ENCODE measurements around the gene FAM107B. TPM values are rescaled to one million over a fixed set of nuclear protein-coding genes. Genes with fewer than 3 reads are reported as not detected.

FAM107B gene
- total RNA-seq, 1 experiment from 2014 or later: 24.5 TPM

GRCh38 chr10:14569274-14570060 lies 205.2 kb downstream of the FAM107B start:
- Mint-ChIP-seq H3K4me1 (peaks cover 9 to 13% of the 10 kb centered on the region in 2 experiments), H3K27me3 (ENCODE audit: low read depth) (no peaks in the 10 kb centered on the region), H3K27ac (peak overlapping the region in 1 of 3 experiments; percentile 23; a peak in 1 of 7 replicates), H3K36me3 (ENCODE audit: insufficient read depth in 1 of 3, low read depth in 3 of 3) (peaks cover 21 to 31% (median 23%) of the 10 kb centered on the region in 3 experiments), H3K9me3 (peaks cover 11 to 16% of the 10 kb centered on the region in 2 experiments), H3K4me3 (no peak overlapping the region)
- Histone ChIP-seq H2AFZ (ENCODE audit: low read length) (no peak overlapping the region), H3K4ac (ENCODE audit: low read depth, low read length) (no peak overlapping the region), H4K20me1 (ENCODE audit: control insufficient read depth, insufficient read depth, insufficient read length) (no peaks in the 10 kb centered on the region), H4K91ac (ENCODE audit: insufficient read length, low read depth, low read length) (no peak overlapping the region), H3K79me1 (ENCODE audit: insufficient read depth, low read depth, low read length, poor library complexity, severe bottlenecking) (no peaks in the 10 kb centered on the region), H3K56ac (ENCODE audit: insufficient read length, low read depth, low read length) (no peak overlapping the region), H3K27ac (ENCODE audit: insufficient read length, low read depth, low read length) (no peak overlapping the region), H3K4me2 (ENCODE audit: insufficient read depth, insufficient read length, low read length) (no peak overlapping the region), H3K9me3 (ENCODE audit: control insufficient read depth, low read depth, low read length) (peaks cover 3% of the 10 kb centered on the region), H3K23me2 (ENCODE audit: insufficient read length, low read depth, low read length, poor library complexity, severe bottlenecking) (no peaks in the 10 kb centered on the region), H2BK120ac (ENCODE audit: low read depth, low read length, poor library complexity, severe bottlenecking) (no peak overlapping the region), H2AK5ac (ENCODE audit: insufficient read length, low read length) (no peak overlapping the region), H3K27me3 (ENCODE audit: insufficient read depth, low read length) (no peaks in the 10 kb centered on the region), H2BK5ac (ENCODE audit: insufficient read length, low read length) (no peak overlapping the region), H4K8ac (replicated peaks; ENCODE audit: insufficient read length, low read depth, low read length) (no peak overlapping the region), H2BK15ac (ENCODE audit: low read depth, low read length) (no peak overlapping the region), H3K9ac (ENCODE audit: extremely low read depth, insufficient read length, low read length) (no peak overlapping the region), H3K18ac (ENCODE audit: insufficient read length, low read depth, low read length) (no peak overlapping the region), H3K23ac (ENCODE audit: insufficient read length, low read depth, low read length) (no peak overlapping the region), H3K4me1 (ENCODE audit: insufficient read depth, low read length) (0 out of 2 replicates have a peak, but pooled peaks cover 2% of the 10 kb centered on the region), H3K79me2 (ENCODE audit: insufficient read depth, low read length) (peaks cover 5% of the 10 kb centered on the region; the same call in 1 of the 2 replicates), H3K14ac (ENCODE audit: insufficient read depth, low read length) (no peak overlapping the region), H4K5ac (ENCODE audit: insufficient read length, low read depth, low read length) (no peak overlapping the region), H3T11ph (ENCODE audit: low read length) (no peak overlapping the region), H2BK20ac (ENCODE audit: low read depth, low read length, poor library complexity, severe bottlenecking) (no peak overlapping the region), H2BK12ac (ENCODE audit: insufficient read length, low read depth, low read length) (no peak overlapping the region)
- TF ChIP-seq CTCF (conservative IDR thresholded peaks at IDR 0.05): no peak
- peak; percentile 9 for DNase-seq
- no CpG with 5 or more reads among the region's 9 CpGs for WGBS (ENCODE audit: extremely low coverage, insufficient read length, low lambda C conversion rate)

Measured in H9 (cell line).